Gastroesophageal sphincter (tissue), 3 donors: ENCODE data around the gene VEGFA.

Experiments used
- CTCF ChIP-seq, 4 experiments: fragments of 200-600 bp in 2 of 4; fragments of 450-650 bp in 2 of 4; sonication (generic) in 1 of 4; IDR thresholded peaks; one replicate each; pipeline ENCODE4 v1.5.1; 2017 to 2019; ENCODE audit warnings: antibody characterized with exemption in 4 of 4, mild to moderate bottlenecking in 2 of 4, moderate library complexity in 2 of 4
- EP300 ChIP-seq: sonication (generic); formaldehyde crosslinking; IDR thresholded peaks from one replicate; pipeline ENCODE4 v1.6.1; 2017; ENCODE audit warnings: antibody characterized with exemption, mild to moderate bottlenecking
- POLR2A ChIP-seq, 2 donors: fragments of 450-650 bp; IDR thresholded peaks; one replicate each; pipeline ENCODE4 v1.6.1; 2017; ENCODE audit warnings: antibody characterized with exemption in 2 of 2, mild to moderate bottlenecking in 2 of 2, moderate library complexity in 1 of 2

- no peak for TF ChIP-seq CTCF (IDR thresholded peaks at IDR 0.05)
- TF ChIP-seq POLR2A (IDR thresholded peaks at IDR 0.05): no peak
- no peak for TF ChIP-seq EP300
Observed at GRCh38 chr6:43730634-43731033, 39.4 kb upstream of the VEGFA start.
